NCI-H1092 (cell line): ENCODE data around the gene DDAH1.

Experiments
- DNase-seq: peaks from one replicate; lab custom pipeline; 2025; lab: John Stamatoyannopoulos, UW

DDAH1 gene

GRCh38 chr1:85393490-85393889 is 71.5 kb downstream of the DDAH1 start:
- no peak for DNase-seq

- no peak for DNase-seq
These were observed 76.5 kb downstream of the DDAH1 start for GRCh38 chr1:85388416-85388815.

GRCh38 chr1:85387781-85388180 is 77.2 kb downstream of the DDAH1 start:
- no peak for DNase-seq

GRCh38 chr1:85386068-85386722 is 78.8 kb downstream of the DDAH1 start:
- no peak for DNase-seq

GRCh38 chr1:85379203-85380136 is 85.5 kb downstream of the DDAH1 start:
- DNase-seq = no peak

GRCh38 chr1:85378534-85378933 is 86.4 kb downstream of the DDAH1 start:
- no peak for DNase-seq

GRCh38 chr1:85376356-85376755 is 88.6 kb downstream of the DDAH1 start:
- DNase-seq = no peak

- DNase-seq = no peak
These were observed 89.5 kb downstream of the DDAH1 start for GRCh38 chr1:85375493-85375892.

GRCh38 chr1:85374160-85374559 is 90.8 kb downstream of the DDAH1 start:
- no peak for DNase-seq

- DNase-seq = no peak
These were observed 91.6 kb downstream of the DDAH1 start for GRCh38 chr1:85373378-85373708.

GRCh38 chr1:85372683-85373377 is 92.1 kb downstream of the DDAH1 start:
- DNase-seq = no peak

- DNase-seq = no peak
These were observed 93.9 kb downstream of the DDAH1 start for GRCh38 chr1:85371021-85371420.

GRCh38 chr1:85368073-85368770 is 96.7 kb downstream of the DDAH1 start:
- DNase-seq = no peak

- no peak for DNase-seq
These were observed 98.4 kb downstream of the DDAH1 start for GRCh38 chr1:85366391-85367170.

- DNase-seq = no peak
These were observed 99.1 kb downstream of the DDAH1 start for GRCh38 chr1:85365851-85366250.

GRCh38 chr1:85363521-85363920 is 101.4 kb downstream of the DDAH1 start:
- DNase-seq = no peak

- DNase-seq = no peak
These were observed 101.9 kb downstream of the DDAH1 start for GRCh38 chr1:85363092-85363491.

GRCh38 chr1:85361606-85362296 is 103.2 kb downstream of the DDAH1 start:
- no peak for DNase-seq

GRCh38 chr1:85360730-85361493 is 104.0 kb downstream of the DDAH1 start:
- DNase-seq = no peak
